GM12892 (cell line): ENCODE results near the gene STKLD1.

ENCODE experiments used
- POLR2A ChIP-seq: IDR thresholded peaks from 2 replicates; pipeline ENCODE4 v1.6.1; 2011; ENCODE audit warnings: low read depth, low read length, control low read depth
- TAF1 ChIP-seq: IDR thresholded peaks from 2 replicates; pipeline ENCODE4 v1.6.1; 2011; ENCODE audit warnings: low read depth, mild to moderate bottlenecking, control low read depth, low read length, borderline replicate concordance

DNA sequence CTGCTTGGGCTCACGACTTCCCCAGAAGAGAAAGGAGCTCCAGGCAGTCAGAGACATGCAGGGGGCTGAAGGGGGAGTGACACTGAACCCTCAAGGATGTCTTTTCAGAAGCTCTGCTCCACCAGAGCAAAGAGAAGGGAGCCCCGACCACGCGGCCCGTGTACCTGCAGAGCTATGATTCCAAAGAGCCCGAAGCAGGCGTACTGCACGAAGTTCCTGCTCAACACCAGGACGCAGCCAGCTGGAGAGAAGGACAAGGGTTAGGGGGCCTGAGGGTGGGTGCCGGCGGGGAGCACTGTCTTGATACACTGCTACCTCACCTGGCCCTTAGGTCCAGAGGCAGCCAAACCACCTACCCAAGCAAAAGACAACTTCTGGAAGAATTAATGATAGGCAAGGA is 9.7 kb upstream of the STKLD1 start:
- no peak for TF ChIP-seq TAF1
- TF ChIP-seq POLR2A: no peak
